Endothelial cell (in vitro differentiated cells): ENCODE results near the gene ZNF839. TPM values are rescaled to one million over a fixed set of nuclear protein-coding genes. Genes with fewer than 3 reads are reported as not detected.
"Not testable (repeated sequence)": the region's sequence is repeated elsewhere in the genome, so short reads cannot be mapped to it uniquely, and the experiment has no call there.

ENCODE experiments used
- DNase-seq: peaks from one replicate; pipeline ENCODE4 v3.0.0; 2021; ENCODE audit warnings: low spot score
- H3K27ac Mint-ChIP-seq: one replicate; pipeline ENCODE4 v1.8.0; 2021; ENCODE audit warnings: mixed read lengths, inconsistent platforms; ENCODE audit not compliant: unreplicated experiment
- H3K27me3 Mint-ChIP-seq: one replicate; pipeline ENCODE4 v1.8.0; 2021; ENCODE audit warnings: mild to moderate bottlenecking, moderate library complexity, mixed read lengths, inconsistent platforms; ENCODE audit not compliant: unreplicated experiment
- H3K36me3 Mint-ChIP-seq: one replicate; pipeline ENCODE4 v1.8.0; 2021; ENCODE audit warnings: mild to moderate bottlenecking, low read depth, mixed read lengths, inconsistent platforms; ENCODE audit not compliant: unreplicated experiment
- H3K4me1 Mint-ChIP-seq: one replicate; pipeline ENCODE4 v1.8.0; 2021; ENCODE audit warnings: mild to moderate bottlenecking, mixed read lengths, inconsistent platforms; ENCODE audit not compliant: unreplicated experiment
- H3K4me3 Mint-ChIP-seq: one replicate; pipeline ENCODE4 v1.8.0; 2021; ENCODE audit warnings: mild to moderate bottlenecking, mixed read lengths, inconsistent platforms; ENCODE audit not compliant: unreplicated experiment
- H3K9me3 Mint-ChIP-seq: one replicate; pipeline ENCODE4 v1.8.0; 2021; ENCODE audit warnings: mixed read lengths, inconsistent platforms; ENCODE audit not compliant: unreplicated experiment
- CTCF ChIP-seq: fragments of 200-600 bp; sonication (generic); IDR thresholded peaks from one replicate; pipeline ENCODE4 v1.5.0; 2021; ENCODE audit warnings: antibody characterized with exemption; ENCODE audit not compliant: unreplicated experiment
- total RNA-seq: library from RNA; stranded (reverse); fragmentation: NEBNext Ultra II Directional; extraction: Animal tissue kit (Norgen Biotek cat#: 25700); gene quantifications from one replicate; pipeline ENCODE4 v1.2.1, GENCODE V29; 2021; ENCODE audit not compliant: unreplicated experiment

ZNF839 gene
- total RNA-seq, 1 donor from 2014 or later: 18.5 TPM

- Mint-ChIP-seq H3K27me3 (no peaks in the 10 kb centered on the region), H3K4me1 (no peaks in the 10 kb centered on the region), H3K27ac (no peak overlapping the region), H3K9me3 (no peaks in the 10 kb centered on the region), H3K4me3 (no peak overlapping the region), H3K36me3 (peaks cover 6% of the 10 kb centered on the region)
- no peak for DNase-seq
- TF ChIP-seq CTCF: no peak
Observed at GRCh38 chr14:102297436-102298170, 21.9 kb upstream of the ZNF839 start.

- H3K27ac Mint-ChIP-seq, H3K27me3 Mint-ChIP-seq, DNase-seq, H3K36me3 Mint-ChIP-seq, H3K9me3 Mint-ChIP-seq, H3K4me3 Mint-ChIP-seq, H3K4me1 Mint-ChIP-seq: not testable (repeated sequence)
Observed at GRCh38 chr14:102298303-102299070, 21.1 kb upstream of the ZNF839 start.

- H3K36me3 Mint-ChIP-seq: peaks cover 1% of the 10 kb centered on the region
- no peaks in the 10 kb centered on the region for H3K9me3 Mint-ChIP-seq
- no peak for DNase-seq
- no peak overlapping the region for H3K27ac Mint-ChIP-seq
- no peaks in the 10 kb centered on the region for H3K27me3 Mint-ChIP-seq
- H3K4me3 Mint-ChIP-seq: peak overlapping the region; percentile 24
- H3K4me1 Mint-ChIP-seq: no peaks in the 10 kb centered on the region
- TF ChIP-seq CTCF: no peak
Observed at GRCh38 chr14:102303664-102304063, 15.9 kb upstream of the ZNF839 start.

- Mint-ChIP-seq H3K4me1 (no peaks in the 10 kb centered on the region), H3K4me3 (peak within 1 kb of the TSS; percentile 95), H3K27me3 (no peaks in the 10 kb centered on the region), H3K36me3 (no peaks in the 10 kb centered on the region), H3K9me3 (no peaks in the 10 kb centered on the region), H3K27ac (peak within 1 kb of the TSS; percentile 99)
- TF ChIP-seq CTCF: no peak
- peak; percentile 99 for DNase-seq
Observed at GRCh38 chr14:102304611-102305506, 14.7 kb upstream of the ZNF839 start, which contains the start of gene MOK. MOK (minus strand) TSS chr14:102305164; CDS start chr14:102304968, 196 bp downstream.
